Naive thymus-derived CD8-positive, alpha-beta T cell (primary cell): Measurements from ENCODE around the gene CLCN5. TPM values are rescaled to one million over a fixed set of nuclear protein-coding genes. Genes with fewer than 3 reads are reported as not detected.
A peak's percentile ranks its signal among the peaks of the same experiment; 100 is the strongest.

Experiments
- ATAC-seq, 2 donors: fragments of 150-1000 bp; cut with Tn5 transposase in 1 of 2; sonication (Bioruptor Pico), chemical (Tn5 transposase) in 1 of 2; 1 replicate in 1 of 2; 2 replicates in 1 of 2; pipeline ENCODE4 v1.10.0; 2021; ENCODE audit warnings: mild to moderate bottlenecking in 2 of 2, moderate library complexity in 2 of 2
- POLR2A ChIA-PET: fragments of 350-600 bp; sonication (Branson Sonifier 250); formaldehyde crosslinking; loops from one replicate; lab custom pipeline; 2021; ENCODE audit warnings: antibody characterized with exemption; lab: Charles Lee
- DNase-seq, 10 donors: peaks; one replicate each; pipeline versions ENCODE4 v3.0.0 to v3.0.0-alpha.2; 2020 to 2022
- H3K27ac Mint-ChIP-seq, 10 donors: one replicate each; pipeline ENCODE4 v1.8.0; 2020 to 2022; ENCODE audit warnings: mild to moderate bottlenecking in 10 of 10, mixed read lengths in 10 of 10, moderate library complexity in 4 of 10, inconsistent platforms in 1 of 10
- H3K27me3 Mint-ChIP-seq, 5 donors: one replicate each; pipeline ENCODE4 v1.8.0; 2021 to 2022; ENCODE audit warnings: mixed read lengths in 5 of 5
- H3K36me3 Mint-ChIP-seq, 3 donors: one replicate each; pipeline ENCODE4 v1.8.0; 2020 to 2022; ENCODE audit warnings: mixed read lengths in 3 of 3, mild to moderate bottlenecking in 2 of 3, inconsistent platforms in 1 of 3
- H3K4me1 Mint-ChIP-seq, 4 donors: one replicate each; pipeline ENCODE4 v1.8.0; 2021 to 2022; ENCODE audit warnings: mixed read lengths in 4 of 4
- H3K4me3 Mint-ChIP-seq, 10 donors: one replicate each; pipeline ENCODE4 v1.8.0; 2020 to 2022; ENCODE audit warnings: mild to moderate bottlenecking in 10 of 10, mixed read lengths in 10 of 10, moderate library complexity in 6 of 10, inconsistent platforms in 1 of 10
- H3K9me3 Mint-ChIP-seq, 9 donors: one replicate each; pipeline ENCODE4 v1.8.0; 2020 to 2022; ENCODE audit warnings: mixed read lengths in 9 of 9, mild to moderate bottlenecking in 3 of 9, inconsistent platforms in 1 of 9, moderate library complexity in 1 of 9
- microRNA-seq: library from miRNA; unstranded; fragments of <30 nt; microRNA quantifications from one replicate; pipeline ENCODE4 v1.2.0, GENCODE V29; 2022; ENCODE audit warnings: borderline microRNAs expressed
- polyA plus RNA-seq, 3 donors: library from polyadenylated mRNA; unstranded; fragments of 300-500 nt; fragmentation: Illumina TruSeq; gene quantifications; one replicate each; pipeline ENCODE4 v1.2.3, GENCODE V29; 2021
- total RNA-seq, 8 experiments: library from RNA in 2 of 8; stranded (reverse) in 2 of 8; gene quantifications; one replicate each; pipeline ENCODE4 v1.2.3 and lab custom pipeline; 2021 to 2026

The CLCN5 gene
- total and polyA plus RNA-seq, 5 experiments from 2014 or later = 0.72 to 2.5 (median 1.1) TPM

- no peak overlapping the region for H3K27ac Mint-ChIP-seq
- no peak for ATAC-seq
- H3K4me3 Mint-ChIP-seq = no peak overlapping the region
- POLR2A ChIA-PET = no interaction called here
- H3K36me3 Mint-ChIP-seq = peaks cover 0 to 2% (median 0%) of the 10 kb centered on the region in 3 donors
- no peak for DNase-seq
- no peaks in the 10 kb centered on the region for H3K9me3 Mint-ChIP-seq
- H3K4me1 Mint-ChIP-seq = no peaks in the 10 kb centered on the region
- peaks cover 0 to 3% (median 0%) of the 10 kb centered on the region in 5 donors for H3K27me3 Mint-ChIP-seq
Measured at GRCh38 chrX:50107470-50107869, 185.1 kb downstream of the CLCN5 start.

- POLR2A ChIA-PET = no interaction called here
- Mint-ChIP-seq H3K4me3 (no peak overlapping the region), H3K27ac (no peak overlapping the region), H3K27me3 (peaks cover 0 to 3% (median 0%) of the 10 kb centered on the region in 5 donors), H3K36me3 (peaks cover 0 to 2% (median 0%) of the 10 kb centered on the region in 3 donors), H3K4me1 (no peaks in the 10 kb centered on the region), H3K9me3 (no peaks in the 10 kb centered on the region)
- DNase-seq (no peak), ATAC-seq (no peak)
Measured at GRCh38 chrX:50108264-50108663, 185.9 kb downstream of the CLCN5 start.

GRCh38 chrX:50111742-50112141, 189.3 kb downstream of the CLCN5 start:
- Mint-ChIP-seq H3K27ac (no peak overlapping the region), H3K36me3 (no peaks in the 10 kb centered on the region), H3K4me1 (no peaks in the 10 kb centered on the region), H3K9me3 (no peaks in the 10 kb centered on the region), H3K4me3 (no peak overlapping the region), H3K27me3 (peaks cover 0 to 3% (median 0%) of the 10 kb centered on the region in 5 donors)
- ATAC-seq (no peak), DNase-seq (no peak)
- POLR2A ChIA-PET = no interaction called here

GRCh38 chrX:50114113-50114512, 191.7 kb downstream of the CLCN5 start:
- H3K4me1 Mint-ChIP-seq = no peaks in the 10 kb centered on the region
- DNase-seq (no peak), ATAC-seq (no peak)
- H3K36me3 Mint-ChIP-seq = no peaks in the 10 kb centered on the region
- no peak overlapping the region for H3K27ac Mint-ChIP-seq
- no peak overlapping the region for H3K4me3 Mint-ChIP-seq
- POLR2A ChIA-PET = no interaction called here
- H3K9me3 Mint-ChIP-seq = no peaks in the 10 kb centered on the region
- peaks cover 0 to 3% (median 0%) of the 10 kb centered on the region in 5 donors for H3K27me3 Mint-ChIP-seq

- Mint-ChIP-seq H3K4me1 (no peaks in the 10 kb centered on the region), H3K36me3 (no peaks in the 10 kb centered on the region), H3K9me3 (peaks cover 0 to 2% (median 0%) of the 10 kb centered on the region in 9 donors), H3K27ac (no peak overlapping the region), H3K27me3 (peaks cover 0 to 7% (median 0%) of the 10 kb centered on the region in 5 donors), H3K4me3 (no peak overlapping the region)
- POLR2A ChIA-PET = no interaction called here
- ATAC-seq (no peak), DNase-seq (no peak)
Measured at GRCh38 chrX:50115973-50116372, 193.6 kb downstream of the CLCN5 start.

GRCh38 chrX:50117476-50117875, 195.1 kb downstream of the CLCN5 start:
- Mint-ChIP-seq H3K9me3 (peaks cover 0 to 2% (median 0%) of the 10 kb centered on the region in 9 donors), H3K4me3 (no peak overlapping the region), H3K27me3 (peaks cover 0 to 10% (median 2%) of the 10 kb centered on the region in 5 donors), H3K36me3 (no peaks in the 10 kb centered on the region), H3K4me1 (no peaks in the 10 kb centered on the region), H3K27ac (no peak overlapping the region)
- ATAC-seq = no peak
- POLR2A ChIA-PET = no interaction called here
- no peak for DNase-seq

- no peak for ATAC-seq
- Mint-ChIP-seq H3K27ac (peak overlapping the region in 1 of 10 donors; percentile 83), H3K4me3 (no peak overlapping the region), H3K4me1 (no peaks in the 10 kb centered on the region), H3K27me3 (peaks cover 0 to 4% (median 2%) of the 10 kb centered on the region in 5 donors), H3K9me3 (peaks cover 0 to 3% (median 0%) of the 10 kb centered on the region in 9 donors), H3K36me3 (no peaks in the 10 kb centered on the region)
- POLR2A ChIA-PET = no interaction called here
- DNase-seq = no peak
Measured at GRCh38 chrX:50125480-50125879, 203.1 kb downstream of the CLCN5 start.

GRCh38 chrX:50147972-50148371, 225.6 kb downstream of the CLCN5 start:
- no peaks in the 10 kb centered on the region for H3K4me1 Mint-ChIP-seq
- H3K36me3 Mint-ChIP-seq = no peaks in the 10 kb centered on the region
- peaks cover 0 to 2% (median 0%) of the 10 kb centered on the region in 5 donors for H3K27me3 Mint-ChIP-seq
- H3K4me3 Mint-ChIP-seq = no peak overlapping the region
- POLR2A ChIA-PET = no interaction called here
- H3K9me3 Mint-ChIP-seq = no peaks in the 10 kb centered on the region
- no peak overlapping the region for H3K27ac Mint-ChIP-seq
- DNase-seq = no peak
- no peak for ATAC-seq

Small RNAs within 50 kb of the gene (microRNA-seq; reads per million reads assigned to microRNA genes)
- gene MIR188 (51.3 reads per million, percentile 53 among the genes with 10 or more reads in this experiment), gene MIR362 (56.5 reads per million, percentile 55 among the genes with 10 or more reads in this experiment), gene MIR500A (2.1 reads per million), gene MIR500B (not detected), gene MIR501 (22.6 reads per million, percentile 43 among the genes with 10 or more reads in this experiment), gene MIR502 (10.3 reads per million, percentile 28 among the genes with 10 or more reads in this experiment), gene MIR532 (503 reads per million, percentile 80 among the genes with 10 or more reads in this experiment), gene MIR660 (526 reads per million, percentile 80 among the genes with 10 or more reads in this experiment)

Other genes with a start within 250 kb of the CLCN5 start
- gene PAGE1, start 226.6 kb upstream of the CLCN5 start, total RNA-seq = not detected
- not detected for gene PAGE1, start 226.6 kb upstream of the CLCN5 start, polyA plus RNA-seq
- not detected for gene PAGE4, start 93.3 kb upstream of the CLCN5 start, total RNA-seq
- not detected for gene PAGE4, start 93.3 kb upstream of the CLCN5 start, polyA plus RNA-seq
- 1 to 10 TPM; 5.7 to 6.5 TPM for gene USP27X, start 43.1 kb upstream of the CLCN5 start, total RNA-seq
- gene USP27X, start 43.1 kb upstream of the CLCN5 start, polyA plus RNA-seq = under 1 TPM; 0.30 to 0.60 (median 0.39) TPM